SK-N-SH (cell line): ENCODE results near the gene PGS1. TPM values are rescaled to one million over a fixed set of nuclear protein-coding genes. Genes with fewer than 3 reads are reported as not detected.

ENCODE experiments used
- CTCF ChIA-PET: fragments of 300-600, 350-600 bp; formaldehyde crosslinking; extraction: SDS; loops from one replicate; lab custom pipeline; 2021; lab: Yijun Ruan, JAX
- POLR2A ChIA-PET: fragments of 350-600 bp; sonication (Branson Sonifier 250); formaldehyde crosslinking; extraction: SDS; loops from one replicate; lab custom pipeline; 2020; ENCODE audit warnings: antibody characterized with exemption, inconsistent platforms; lab: Yijun Ruan, JAX
- DNase-seq: peaks from one replicate; pipeline ENCODE4 v3.0.0; 2012
- H2AFZ ChIP-seq: fragments of 200-600 bp; sonication (generic); 2 replicates; pipeline ENCODE4 v1.8.1; 2016; ENCODE audit warnings: antibody characterized with exemption, mild to moderate bottlenecking, low read depth
- H3F3A ChIP-seq: fragments of 200-600 bp; sonication (generic); replicated peaks from 2 replicates; pipeline ENCODE3; 2016; ENCODE audit warnings: antibody characterized with exemption, mild to moderate bottlenecking; ENCODE audit not compliant: insufficient read depth
- H3K27ac ChIP-seq, 2 experiments: fragments of 200-500 bp in 1 of 2; fragments of 200-600 bp in 1 of 2; sonication (Bioruptor generic) in 1 of 2; sonication (generic), shearing (Covaris generic) in 1 of 2; 2 replicates each; pipeline versions ENCODE4 v1.5.1 to v1.6.1; 2014 to 2016; ENCODE audit warnings: low read depth in 2 of 2, inconsistent platforms in 1 of 2, low read length in 1 of 2, mild to moderate bottlenecking in 1 of 2, mixed read lengths in 1 of 2
- H3K27me3 ChIP-seq: fragments of 200-600 bp; sonication (generic), shearing (Covaris generic); 2 replicates; pipeline ENCODE4 v1.6.1; 2016; ENCODE audit warnings: mixed run types; ENCODE audit not compliant: insufficient read depth
- H3K36me3 ChIP-seq, 2 experiments: fragments of 200-500 bp in 1 of 2; fragments of 200-600 bp in 1 of 2; sonication (Bioruptor generic) in 1 of 2; sonication (generic) in 1 of 2; replicated peaks in 1 of 2; 2 replicates each; pipeline versions ENCODE3 to v1.5.1; 2014 to 2016; ENCODE audit warnings: low read length in 1 of 2, mild to moderate bottlenecking in 1 of 2; ENCODE audit not compliant: insufficient read depth in 2 of 2, control insufficient read depth in 1 of 2
- H3K4me1 ChIP-seq, 2 experiments: fragments of 200-500 bp in 1 of 2; fragments of 200-600 bp in 1 of 2; sonication (Bioruptor generic) in 1 of 2; sonication (generic), shearing (Covaris generic) in 1 of 2; 2 replicates each; pipeline versions ENCODE4 v1.5.1 to v1.6.1; 2014 to 2016; ENCODE audit warnings: low read depth in 1 of 2, low read length in 1 of 2, mixed run types in 1 of 2; ENCODE audit not compliant: insufficient read depth in 2 of 2, control insufficient read depth in 1 of 2
- H3K4me2 ChIP-seq: fragments of 200-600 bp; sonication (generic), shearing (Covaris generic); 2 replicates; pipeline ENCODE4 v1.6.1; 2017; ENCODE audit warnings: mixed run types
- H3K4me3 ChIP-seq, 2 experiments: fragments of 200-500 bp in 1 of 2; fragments of 200-600 bp in 1 of 2; sonication (Bioruptor generic) in 1 of 2; sonication (generic), shearing (Covaris generic) in 1 of 2; 2 replicates each; pipeline versions ENCODE4 v1.5.1 to v1.8.1; 2014 to 2016; ENCODE audit warnings: low read depth in 2 of 2, inconsistent platforms in 1 of 2, low read length in 1 of 2, mild to moderate bottlenecking in 1 of 2, mixed read lengths in 1 of 2, moderate library complexity in 1 of 2
- H3K79me2 ChIP-seq: fragments of 200-600 bp; sonication (generic); 2 replicates; pipeline ENCODE4 v1.8.1; 2017; ENCODE audit warnings: mild to moderate bottlenecking; ENCODE audit not compliant: insufficient read depth
- H3K9ac ChIP-seq: fragments of 200-600 bp; sonication (generic); 2 replicates; pipeline ENCODE4 v1.6.1; 2017; ENCODE audit warnings: mixed run types
- H3K9me2 ChIP-seq: fragments of 200-600 bp; sonication (generic); 2 replicates; pipeline ENCODE4 v1.6.1; 2017; ENCODE audit warnings: mixed run types
- H3K9me3 ChIP-seq: fragments of 200-600 bp; sonication (generic); 2 replicates; pipeline ENCODE4 v1.6.1; 2017; ENCODE audit warnings: mixed run types, mild to moderate bottlenecking, moderate library complexity
- H4K20me1 ChIP-seq: fragments of 200-600 bp; sonication (generic); 2 replicates; pipeline ENCODE4 v1.6.1; 2017; ENCODE audit warnings: mild to moderate bottlenecking, mixed run types; ENCODE audit not compliant: insufficient read depth
- EZH2phosphoT487 ChIP-seq: fragments of 200-600 bp; sonication (generic); IDR thresholded peaks from 2 replicates; pipeline ENCODE4 v1.6.1; 2017; ENCODE audit warnings: low read depth, mixed run types, mild to moderate bottlenecking, antibody characterized with exemption, moderate library complexity, borderline replicate concordance
- FOSL2 ChIP-seq: IDR thresholded peaks from 2 replicates; pipeline ENCODE4 v1.4.0; 2012; ENCODE audit warnings: low read depth, mild to moderate bottlenecking, moderate library complexity, borderline replicate concordance
- FOXJ3 ChIP-seq: sonication (generic); formaldehyde crosslinking; IDR thresholded peaks from 2 replicates; pipeline ENCODE4 v1.5.1; 2020; ENCODE audit warnings: mild to moderate bottlenecking, missing genetic modification reagents
- FOXM1 ChIP-seq: IDR thresholded peaks from 2 replicates; pipeline ENCODE4 v1.4.0; 2012; ENCODE audit warnings: low read depth, mild to moderate bottlenecking
- GABPA ChIP-seq: IDR thresholded peaks from 2 replicates; pipeline ENCODE4 v1.4.0; 2012; ENCODE audit warnings: low read depth, mild to moderate bottlenecking
- GATA2 ChIP-seq: sonication (generic); formaldehyde crosslinking; IDR thresholded peaks from 2 replicates; pipeline ENCODE4 v1.5.0; 2020; ENCODE audit warnings: mild to moderate bottlenecking, missing genetic modification reagents
- IRF3 ChIP-seq: fragments of 150-350 bp; IDR thresholded peaks from 2 replicates; pipeline ENCODE4 v1.6.1; 2016; ENCODE audit warnings: mild to moderate bottlenecking, low read depth, low read length
- MAX ChIP-seq: IDR thresholded peaks from 2 replicates; pipeline ENCODE4 v1.4.0; 2012; ENCODE audit warnings: low read depth
- NFIC ChIP-seq: IDR thresholded peaks from 2 replicates; pipeline ENCODE4 v1.4.0; 2012; ENCODE audit warnings: borderline replicate concordance
- NRF1 ChIP-seq: IDR thresholded peaks from 2 replicates; pipeline ENCODE4 v1.6.1; 2012; ENCODE audit warnings: low read depth, mild to moderate bottlenecking, low read length
- POLR2AphosphoS5 ChIP-seq: IDR thresholded peaks from 2 replicates; pipeline ENCODE4 v1.6.1; 2012; ENCODE audit warnings: low read depth, low read length
- RAD21 ChIP-seq: IDR thresholded peaks from 2 replicates; pipeline ENCODE4 v1.6.1; 2012; ENCODE audit warnings: mild to moderate bottlenecking, low read length
- RCOR1 ChIP-seq: fragments of 150-350 bp; IDR thresholded peaks from 2 replicates; pipeline ENCODE4 v1.6.1; 2017; ENCODE audit warnings: antibody characterized with exemption, low read length
- RFX5 ChIP-seq: IDR thresholded peaks from 2 replicates; pipeline ENCODE4 v1.6.1; 2012; ENCODE audit warnings: mild to moderate bottlenecking, improper control_type of control experiment, low read length
- RXRA ChIP-seq: IDR thresholded peaks from 2 replicates; pipeline ENCODE4 v1.4.0; 2012; ENCODE audit warnings: low read depth, mild to moderate bottlenecking, borderline replicate concordance
- TAF1 ChIP-seq: IDR thresholded peaks from 2 replicates; pipeline ENCODE4 v1.6.1; 2012; ENCODE audit warnings: low read depth, mild to moderate bottlenecking, low read length, moderate library complexity, borderline replicate concordance
- USF1 ChIP-seq: IDR thresholded peaks from 2 replicates; pipeline ENCODE4 v1.4.0; 2012; ENCODE audit warnings: low read depth, borderline replicate concordance
- USF2 ChIP-seq: fragments of 150-350 bp; IDR thresholded peaks from 2 replicates; pipeline ENCODE4 v1.6.1; 2017; ENCODE audit warnings: antibody characterized with exemption, low read length, low read depth, borderline replicate concordance
- YY1 ChIP-seq: IDR thresholded peaks from 2 replicates; pipeline ENCODE4 v1.4.0; 2012; ENCODE audit warnings: low read depth, mild to moderate bottlenecking
- WGBS: methylation state at CpG from one replicate; pipeline ENCODE4 v1.1.6; 2017; ENCODE audit warnings: low lambda C conversion rate; 5-methylcytosine and 5-hydroxymethylcytosine counted together
- polyA plus RNA-seq, 3 experiments: library from polyadenylated mRNA; depleted of rRNA; stranded (reverse); fragments of >200 nt; gene quantifications; 2 replicates each; pipeline ENCODE4 v1.2.3, GENCODE V29; 2012

Gene PGS1
- polyA plus RNA-seq, 1 of the 3 experiments (the other 2 are of a cell fraction) = 88.4 TPM

DNA sequence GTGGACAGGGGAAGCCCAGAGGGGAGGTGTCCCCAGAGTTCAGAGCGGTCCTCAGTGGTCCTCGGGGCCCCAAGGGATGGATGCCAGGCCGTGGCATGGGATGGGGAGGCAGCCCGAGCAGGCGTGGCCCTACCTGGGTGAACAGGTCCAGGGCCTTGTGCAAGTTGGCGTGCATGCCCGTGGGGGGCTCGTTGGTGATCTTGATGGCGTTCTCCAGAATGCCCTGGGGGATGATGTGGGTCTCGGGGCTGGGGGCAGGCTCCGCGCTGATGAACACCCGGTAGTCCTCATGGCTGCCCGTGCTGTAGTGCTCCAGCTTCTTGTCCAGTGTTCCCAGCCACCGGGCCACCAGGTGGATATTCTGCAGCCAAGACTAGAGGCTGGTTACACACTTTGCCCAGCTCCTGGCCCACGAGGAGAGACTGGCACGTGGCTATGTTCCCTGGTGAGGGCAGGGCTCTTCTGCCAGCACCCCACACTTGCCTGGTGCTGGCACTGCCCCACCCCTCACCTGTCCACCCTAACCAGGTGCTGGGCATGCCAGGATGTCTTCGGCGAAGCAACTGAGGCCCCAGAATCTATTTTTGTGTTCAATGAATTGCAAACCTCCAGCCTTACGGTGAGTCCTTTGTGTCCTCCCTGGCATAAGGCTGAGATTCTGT, 59.2 kb downstream of the PGS1 start:
- POLR2A ChIA-PET = interaction anchor here (0.6 kb wide), 1 partner anchor 61 kb away, joined by 4 read pairs; no protein-coding TSS in a partner anchor
- 56% methylated on average over 13 of the region's 20 CpGs for WGBS
- CTCF ChIA-PET = interaction anchor here (0.6 to 2.6 kb wide), 6 partner anchors 8 to 326 kb away, joined by 3 to 11 read pairs (median 6); no protein-coding TSS in a partner anchor

GRCh38 chr17:78438271-78438691, 59.8 kb downstream of the PGS1 start:
- no peak overlapping the region for H3K27ac ChIP-seq
- no peaks in the 10 kb centered on the region for H4K20me1 ChIP-seq
- H3K9ac ChIP-seq = no peak overlapping the region
- no peak for DNase-seq
- peaks cover 0 to 9% of the 10 kb centered on the region in 2 experiments; a peak in 1 of 4 replicates for H3K4me1 ChIP-seq
- no peak overlapping the region for H3K4me3 ChIP-seq
- H3K27me3 ChIP-seq = no peaks in the 10 kb centered on the region
- no peaks in the 10 kb centered on the region for H3K9me2 ChIP-seq
- no peaks in the 10 kb centered on the region for H3K36me3 ChIP-seq
- H3K79me2 ChIP-seq = no peaks in the 10 kb centered on the region
- ChIA-PET POLR2A (no interaction called here), CTCF (interaction anchor here (1.1 to 2.6 kb wide), 3 partner anchors 7 to 77 kb away, joined by 3 to 10 read pairs (median 3); no protein-coding TSS in a partner anchor)
- no peak overlapping the region for H2AFZ ChIP-seq
- no peaks in the 10 kb centered on the region for H3F3A ChIP-seq
- WGBS = 74% methylated on average over 10 of the region's 10 CpGs
- H3K4me2 ChIP-seq = no peak overlapping the region
- H3K9me3 ChIP-seq = no peaks in the 10 kb centered on the region
- TF ChIP-seq GATA2 (no peak), USF1 (no peak), RFX5 (no peak), MAX (no peak), POLR2AphosphoS5 (no peak), RXRA (no peak), RAD21 (no peak), NRF1 (no peak), GABPA (no peak), IRF3 (no peak), FOXM1 (no peak), USF2 (no peak), YY1 (no peak), RCOR1 (no peak), TAF1 (no peak), FOSL2 (no peak), FOXJ3 (no peak), NFIC (no peak)

More for the DNA sequence above, 59.2 kb downstream of the PGS1 start:
- no peak overlapping the region for H3K4me3 ChIP-seq
- no peak overlapping the region for H2AFZ ChIP-seq
- H4K20me1 ChIP-seq = no peaks in the 10 kb centered on the region
- no peaks in the 10 kb centered on the region for H3K27me3 ChIP-seq
- H3K79me2 ChIP-seq = no peaks in the 10 kb centered on the region
- H3F3A ChIP-seq = no peaks in the 10 kb centered on the region
- H3K4me2 ChIP-seq = no peak overlapping the region
- peaks cover 0 to 9% of the 10 kb centered on the region in 2 experiments; a peak in 1 of 4 replicates for H3K4me1 ChIP-seq
- no peaks in the 10 kb centered on the region for H3K9me3 ChIP-seq
- no peaks in the 10 kb centered on the region for H3K9me2 ChIP-seq
- H3K27ac ChIP-seq = no peak overlapping the region
- H3K9ac ChIP-seq = no peak overlapping the region
- DNase-seq = no peak
- no peaks in the 10 kb centered on the region for H3K36me3 ChIP-seq
- TF ChIP-seq EZH2phosphoT487 (no peak), GATA2 (no peak), IRF3 (no peak), NRF1 (no peak)
- TF ChIP-seq, all 33 proteins: peak for 0
